Left lung (tissue), 14 donors: ENCODE results near the gene KAT14. TPM values are rescaled to one million over a fixed set of nuclear protein-coding genes. Genes with fewer than 3 reads are reported as not detected.
"Not testable (repeated sequence)": the region's sequence is repeated elsewhere in the genome, so short reads cannot be mapped to it uniquely, and the experiment has no call there.

Experiments
- ATAC-seq: fragments of 200-7000 bp; cut with Tn5 transposase; one replicate; pipeline ENCODE4 v1.9.1; 2020; ENCODE audit warnings: moderate library complexity
- DNase-seq, 4 donors: peaks; one replicate each; pipeline ENCODE4 v3.0.0-alpha.2; 2013 to 2020
- H3K27ac ChIP-seq, 2 donors: fragments of 200-600 bp; sonication (generic) in 1 of 2; one replicate each; pipeline versions ENCODE4 v1.5.0 to v1.8.0; 2020 to 2021
- H3K27me3 ChIP-seq, 2 donors: fragments of 200-600 bp; sonication (generic) in 1 of 2; one replicate each; pipeline versions ENCODE4 v1.5.0 to v1.8.0; 2020 to 2021
- H3K36me3 ChIP-seq, 2 donors: fragments of 200-600 bp; sonication (generic) in 1 of 2; one replicate each; pipeline versions ENCODE4 v1.5.0 to v1.8.0; 2020 to 2021
- H3K4me1 ChIP-seq, 2 donors: fragments of 200-600 bp; one replicate each; pipeline ENCODE4 v1.8.0; 2021
- H3K4me3 ChIP-seq, 2 donors: fragments of 200-600 bp; sonication (generic) in 1 of 2; one replicate each; pipeline versions ENCODE4 v1.5.0 to v1.8.0; 2020 to 2021; ENCODE audit warnings: mild to moderate bottlenecking in 1 of 2
- H3K9me3 ChIP-seq, 2 donors: fragments of 200-600 bp; sonication (generic) in 1 of 2; one replicate each; pipeline versions ENCODE4 v1.5.0 to v1.8.0; 2020 to 2021
- CTCF ChIP-seq, 2 donors: fragments of 200-600 bp; sonication (generic) in 1 of 2; IDR thresholded peaks; one replicate each; pipeline versions ENCODE4 v1.5.0 to v1.8.0; 2021; ENCODE audit warnings: antibody characterized with exemption in 2 of 2
- intact Hi-C, 2 donors: fragments of 100-400 bp; cut with DNase I; formaldehyde crosslinking; loops; one replicate each; pipeline versions ENCODE4 v1.11.2 to v1.14.2; 2022
- long read RNA-seq, 12 donors: library from polyadenylated mRNA in 2 of 12; unstranded in 2 of 12; transcript quantifications; one replicate each; pipeline ENCODE4 v2.0.0 and lab custom pipeline, GENCODE V29; 2019 to 2026
- polyA plus RNA-seq, 6 donors: library from polyadenylated mRNA; unstranded; fragments of 120-200 nt; gene quantifications; one replicate each; pipeline ENCODE4 v1.2.1, GENCODE V29; 2013; ENCODE audit not compliant: insufficient read length in 6 of 6
- total RNA-seq, 2 donors: library from RNA; stranded (reverse); fragmentation: NEBNext Ultra II Directional; extraction: Animal tissue kit (Norgen Biotek cat#: 25700); gene quantifications; one replicate each; pipeline ENCODE4 v1.2.1, GENCODE V29; 2021
- donor health status: DM: no; HTN: yes; CAD: no.
- donor health status: DM: no; HTN: no; CAD: no.

Gene KAT14
- total RNA-seq (10 to 100 TPM in 1 of 2 donors, 1 to 10 TPM in 1; 8.0 to 11.4 TPM), polyA plus RNA-seq (10 to 100 TPM; 18.4 to 24.7 (median 22.3) TPM)
- long read RNA-seq, donor 1, partial matches to known transcripts = 0 of 3 reads
- long read RNA-seq, donor 1, other reads (novel, unspliced or antisense) = 0 of 3 reads
- long read RNA-seq, donor 2, partial matches to known transcripts = 0 of 1 reads
- long read RNA-seq, donor 2, other reads (novel, unspliced or antisense) = 0 of 1 reads
- long read RNA-seq, donor 3, partial matches to known transcripts = 0 of 1 reads
- long read RNA-seq, donor 3, other reads (novel, unspliced or antisense) = 0 of 1 reads
- long read RNA-seq, donor 4, partial matches to known transcripts = 0 of 8 reads
- long read RNA-seq, donor 4, other reads (novel, unspliced or antisense) = 4 of 8 reads
- long read RNA-seq, donor 5, partial matches to known transcripts = 0 of 1 reads
- long read RNA-seq, donor 5, other reads (novel, unspliced or antisense) = 0 of 1 reads
- long read RNA-seq, donor 6, partial matches to known transcripts = 0 of 4 reads
- long read RNA-seq, donor 6, other reads (novel, unspliced or antisense) = 0 of 4 reads
- long read RNA-seq, donor 7 = 0 reads
- long read RNA-seq, donor 8, partial matches to known transcripts = 0 of 2 reads
- long read RNA-seq, donor 8, other reads (novel, unspliced or antisense) = 0 of 2 reads
- long read RNA-seq, donor 9 = 0 reads
- long read RNA-seq, donor 10, partial matches to known transcripts = 1 of 5 reads
- long read RNA-seq, donor 10, other reads (novel, unspliced or antisense) = 2 of 5 reads
- long read RNA-seq, donor 11 = 0 reads
- long read RNA-seq, donor 12, partial matches to known transcripts = 0 of 1 reads
- long read RNA-seq, donor 12, other reads (novel, unspliced or antisense) = 0 of 1 reads

- intact Hi-C loops = no loop called here
- peak; percentile 99 for ATAC-seq
- Histone ChIP-seq H3K4me1 (peaks cover 9 to 25% of the 10 kb centered on the region in 2 donors), H3K27ac (peak within 1 kb of the TSS; percentile 91 to 93), H3K9me3 (no peaks in the 10 kb centered on the region), H3K36me3 (peaks cover 0 to 9% of the 10 kb centered on the region in 2 donors), H3K27me3 (no peaks in the 10 kb centered on the region), H3K4me3 (peak within 1 kb of the TSS; percentile 89 to 96)
- peak; percentile 91 to 97 (median 94) for DNase-seq
- no peak for TF ChIP-seq CTCF (IDR thresholded peaks at IDR 0.05)
These were observed at the start of gene KAT14, which contains the start of gene PET117 for GRCh38 chr20:18137412-18138265. KAT14 (plus strand) TSS chr20:18137863; CDS start chr20:18142661, 4,798 bp downstream. PET117 (plus strand) TSS chr20:18137863; CDS start chr20:18137956, 93 bp downstream.

GRCh38 chr20:18088298-18088697 is 49.4 kb upstream of the KAT14 start:
- H3K27ac ChIP-seq, ATAC-seq, H3K36me3 ChIP-seq, DNase-seq, H3K4me1 ChIP-seq, H3K4me3 ChIP-seq, intact Hi-C loops, H3K9me3 ChIP-seq: not testable (repeated sequence)
- peaks cover 0 to 11% of the 10 kb centered on the region in 2 donors for H3K27me3 ChIP-seq

- DNase-seq, ATAC-seq, intact Hi-C loops, H3K4me3 ChIP-seq, H3K9me3 ChIP-seq, H3K27ac ChIP-seq, H3K36me3 ChIP-seq, H3K4me1 ChIP-seq: not testable (repeated sequence)
- H3K27me3 ChIP-seq = peaks cover 0 to 11% of the 10 kb centered on the region in 2 donors
These were observed 48.8 kb upstream of the KAT14 start for GRCh38 chr20:18088841-18089240.

GRCh38 chr20:18090044-18090443 is 47.6 kb upstream of the KAT14 start:
- intact Hi-C loops = no loop called here

GRCh38 chr20:18090477-18090876 is 47.2 kb upstream of the KAT14 start:
- intact Hi-C loops = no loop called here
- H3K4me1 ChIP-seq = no peaks in the 10 kb centered on the region
- no peak for ATAC-seq
- no peak overlapping the region for H3K27ac ChIP-seq
- H3K36me3 ChIP-seq = no peaks in the 10 kb centered on the region
- peaks cover 0 to 11% of the 10 kb centered on the region in 2 donors for H3K27me3 ChIP-seq
- no peak overlapping the region for H3K4me3 ChIP-seq
- TF ChIP-seq CTCF (IDR thresholded peaks at IDR 0.05) = no peak
- H3K9me3 ChIP-seq = no peaks in the 10 kb centered on the region
- DNase-seq = no peak

More at GRCh38 chr20:18090044-18090443, 47.6 kb upstream of the KAT14 start:
- Histone ChIP-seq H3K4me3 (no peak overlapping the region), H3K27ac (no peak overlapping the region), H3K27me3 (peaks cover 0 to 11% of the 10 kb centered on the region in 2 donors), H3K9me3 (no peaks in the 10 kb centered on the region), H3K36me3 (no peaks in the 10 kb centered on the region), H3K4me1 (no peaks in the 10 kb centered on the region)
- ATAC-seq (no peak), DNase-seq (no peak)
- no peak for TF ChIP-seq CTCF (IDR thresholded peaks at IDR 0.05)
